Neural cell (in vitro differentiated cells): ENCODE results near the gene KCNIP4.

Experiments used
- CTCF ChIP-seq: fragments of 450-650 bp; IDR thresholded peaks from 2 replicates; pipeline ENCODE4 v1.5.1; 2014; ENCODE audit warnings: antibody characterized with exemption, mild to moderate bottlenecking, moderate library complexity; ENCODE audit not compliant: poor library complexity, severe bottlenecking
- POLR2AphosphoS5 ChIP-seq: IDR thresholded peaks from 2 replicates; pipeline ENCODE4 v1.6.1; 2012

- TF ChIP-seq POLR2AphosphoS5 = no peak
- TF ChIP-seq CTCF = no peak
Observed at GRCh38 chr4:20696815-20697214, 1251.8 kb downstream of the KCNIP4 start.
